Testis (tissue), 2 donors: ENCODE data around the gene HLCS.

Source experiments
- CTCF ChIP-seq, 3 experiments: fragments of 450-650 bp in 2 of 3; fragments of 200-600 bp in 1 of 3; sonication (generic) in 1 of 3; IDR thresholded peaks; one replicate each; pipeline ENCODE4 v1.5.1; 2016 to 2019; ENCODE audit warnings: antibody characterized with exemption in 3 of 3, mild to moderate bottlenecking in 2 of 3, moderate library complexity in 1 of 3
- POLR2A ChIP-seq: fragments of 450-650 bp; IDR thresholded peaks from one replicate; pipeline ENCODE4 v1.6.1; 2017; ENCODE audit warnings: antibody characterized with exemption, mild to moderate bottlenecking, moderate library complexity

GRCh38 chr21:36948686-36949085 is 17.8 kb downstream of the HLCS start:
- TF ChIP-seq CTCF (IDR thresholded peaks at IDR 0.05) (no peak), POLR2A (no peak)
